ENCODE measurements around the gene HBM. TPM values are rescaled to one million over a fixed set of nuclear protein-coding genes. Genes with fewer than 3 reads are reported as not detected.
"Not testable (repeated sequence)": the region's sequence is repeated elsewhere in the genome, so short reads cannot be mapped to it uniquely, and the experiment has no call there.

The HBM gene
- total RNA-seq, 2 donors from 2014 or later: not detected

- no peak overlapping the region for H3K27ac ChIP-seq
- 72% methylated on average over 14 of the region's 14 CpGs for WGBS
- no peaks in the 10 kb centered on the region for H3K27me3 ChIP-seq (replicated peaks; ENCODE audit: insufficient read depth)
- no peaks in the 10 kb centered on the region for H3K4me1 ChIP-seq (replicated peaks)
- no peak overlapping the region for H3K4me3 ChIP-seq
- DNase-seq (ENCODE audit: low spot score): no peak
- TF ChIP-seq CTCF (IDR thresholded peaks at IDR 0.05): no peak
- no peak for TF ChIP-seq POLR2AphosphoS5 (IDR thresholded peaks at IDR 0.05)
- no peak for TF ChIP-seq POLR2A (IDR thresholded peaks at IDR 0.05)
- H3K9me3 ChIP-seq: no peaks in the 10 kb centered on the region
- no peaks in the 10 kb centered on the region for H3K36me3 ChIP-seq
- intact Hi-C loops (cut with DNase I): no loop called here
These were observed 21.0 kb upstream of the HBM start for GRCh38 chr16:144797-145252.

GRCh38 chr16:146646-147045, 19.1 kb upstream of the HBM start:
- no peaks in the 10 kb centered on the region for H3K4me1 ChIP-seq (replicated peaks)
- WGBS: 88% methylated on average over 2 of the region's 2 CpGs
- intact Hi-C loops (cut with DNase I): no loop called here
- H3K36me3 ChIP-seq: no peaks in the 10 kb centered on the region
- H3K27ac ChIP-seq: no peak overlapping the region
- H3K27me3 ChIP-seq (replicated peaks; ENCODE audit: insufficient read depth): no peaks in the 10 kb centered on the region
- DNase-seq (ENCODE audit: low spot score): no peak
- H3K4me3 ChIP-seq: no peak overlapping the region
- TF ChIP-seq CTCF (IDR thresholded peaks at IDR 0.05): no peak
- no peak for TF ChIP-seq POLR2A (IDR thresholded peaks at IDR 0.05)
- no peak for TF ChIP-seq POLR2AphosphoS5 (IDR thresholded peaks at IDR 0.05)
- H3K9me3 ChIP-seq: no peaks in the 10 kb centered on the region

- Histone ChIP-seq H3K9me3 (no peaks in the 10 kb centered on the region), H3K36me3 (no peaks in the 10 kb centered on the region), H3K27ac (no peak overlapping the region), H3K4me1 (replicated peaks) (no peaks in the 10 kb centered on the region), H3K4me3 (no peak overlapping the region), H3K27me3 (replicated peaks; ENCODE audit: insufficient read depth) (no peaks in the 10 kb centered on the region)
- WGBS: 54% methylated on average over 9 of the region's 9 CpGs
- no peak for TF ChIP-seq CTCF (IDR thresholded peaks at IDR 0.05)
- TF ChIP-seq POLR2A (IDR thresholded peaks at IDR 0.05): no peak
- TF ChIP-seq POLR2AphosphoS5 (IDR thresholded peaks at IDR 0.05): no peak
- intact Hi-C loops (cut with DNase I): no loop called here
- DNase-seq (ENCODE audit: low spot score): no peak
These were observed 16.6 kb upstream of the HBM start for GRCh38 chr16:149024-149660.

- Histone ChIP-seq H3K4me1 (replicated peaks) (peaks cover 5% of the 10 kb centered on the region), H3K4me3 (no peak within 1 kb of the TSS), H3K36me3 (no peaks in the 10 kb centered on the region), H3K27me3 (replicated peaks; ENCODE audit: insufficient read depth) (no peaks in the 10 kb centered on the region), H3K27ac (no peak within 1 kb of the TSS), H3K9me3 (no peaks in the 10 kb centered on the region)
- TF ChIP-seq CTCF (IDR thresholded peaks at IDR 0.05) (no peak), POLR2A (IDR thresholded peaks at IDR 0.05) (no peak), POLR2AphosphoS5 (IDR thresholded peaks at IDR 0.05) (no peak)
- 74% methylated on average over 14 of the region's 17 CpGs for WGBS
- no peak for DNase-seq (ENCODE audit: low spot score)
- intact Hi-C loops (cut with DNase I): no loop called here
These were observed 13.3 kb upstream of the HBM start, which contains the start of gene HBZ for GRCh38 chr16:152141-153128. HBZ (plus strand) TSS chr16:152644; CDS start chr16:152910, 266 bp downstream.

GRCh38 chr16:153129-153521, 12.7 kb upstream of the HBM start:
- DNase-seq (ENCODE audit: low spot score); intact Hi-C loops (cut with DNase I); H3K4me1 ChIP-seq (replicated peaks); H3K27ac ChIP-seq; H3K27me3 ChIP-seq (replicated peaks; ENCODE audit: insufficient read depth); H3K4me3 ChIP-seq; H3K36me3 ChIP-seq; H3K9me3 ChIP-seq: not testable (repeated sequence)
- WGBS: 84% methylated on average over 4 of the region's 6 CpGs

GRCh38 chr16:153550-154216, 12.1 kb upstream of the HBM start:
- H3K36me3 ChIP-seq; intact Hi-C loops (cut with DNase I); H3K9me3 ChIP-seq; DNase-seq (ENCODE audit: low spot score); H3K27ac ChIP-seq; H3K27me3 ChIP-seq (replicated peaks; ENCODE audit: insufficient read depth); H3K4me3 ChIP-seq; H3K4me1 ChIP-seq (replicated peaks): not testable (repeated sequence)
- WGBS: no CpG with 5 or more reads among the region's 74 CpGs
